Activated T-cell treated with anti-CD3 and anti-CD28 coated beads for 24 hours (primary cell): ENCODE data around the gene PLSCR3.
"Not testable (repeated sequence)": the region's sequence is repeated elsewhere in the genome, so short reads cannot be mapped to it uniquely, and the experiment has no call there.

Experiments
- DNase-seq: peaks from one replicate; pipeline ENCODE4 v3.0.0-alpha.2; 2020; ENCODE audit warnings: low read depth

The PLSCR3 gene

GRCh38 chr17:7380321-7380720 is 14.0 kb downstream of the PLSCR3 start:
- DNase-seq: no peak

- DNase-seq: no peak
Measured at GRCh38 chr17:7379134-7379533, 15.2 kb downstream of the PLSCR3 start.

GRCh38 chr17:7374353-7374752 is 20.0 kb downstream of the PLSCR3 start:
- no peak for DNase-seq

- no peak for DNase-seq
Measured at GRCh38 chr17:7370853-7371252, 23.5 kb downstream of the PLSCR3 start.

DNA sequence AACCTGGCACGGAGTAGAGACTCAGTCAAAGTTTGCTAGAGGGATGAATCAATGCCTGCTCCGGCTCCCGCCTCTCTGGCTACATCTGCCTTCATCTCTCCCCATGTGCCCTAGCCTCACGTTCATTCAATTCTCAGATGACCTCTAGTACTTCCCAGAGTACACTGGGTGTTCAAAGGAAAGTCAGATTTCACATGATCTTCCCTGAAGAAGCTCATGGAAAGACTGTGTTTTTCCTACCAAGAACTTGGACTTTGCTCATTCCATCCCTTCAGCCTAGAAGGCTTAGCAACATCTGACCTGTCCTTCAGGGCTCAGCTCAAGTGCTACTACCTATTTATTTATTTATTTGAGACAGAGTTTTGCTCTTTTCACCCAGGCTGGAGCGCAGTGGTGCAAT is 24.5 kb downstream of the PLSCR3 start:
- no peak for DNase-seq

DNA sequence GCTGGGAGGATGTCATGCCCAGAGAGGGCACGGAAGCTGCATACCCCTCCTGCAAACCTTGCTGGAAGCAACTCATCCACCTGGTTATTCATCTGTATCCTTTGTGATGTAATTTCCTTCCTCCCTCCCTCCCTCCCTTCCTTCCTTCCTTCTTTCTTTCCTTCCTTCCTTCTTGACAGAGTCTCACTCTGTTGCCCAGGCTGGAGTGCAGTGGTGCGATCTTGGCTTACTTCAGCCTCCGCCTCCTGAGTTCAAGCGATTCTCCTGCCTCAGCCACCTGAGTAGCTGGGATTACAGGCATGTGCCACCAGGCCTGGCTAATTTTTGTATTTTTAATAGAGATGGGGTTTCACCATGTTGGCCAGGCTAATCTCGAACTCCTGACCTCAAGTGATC is 25.7 kb downstream of the PLSCR3 start:
- not testable (repeated sequence) for DNase-seq

DNA sequence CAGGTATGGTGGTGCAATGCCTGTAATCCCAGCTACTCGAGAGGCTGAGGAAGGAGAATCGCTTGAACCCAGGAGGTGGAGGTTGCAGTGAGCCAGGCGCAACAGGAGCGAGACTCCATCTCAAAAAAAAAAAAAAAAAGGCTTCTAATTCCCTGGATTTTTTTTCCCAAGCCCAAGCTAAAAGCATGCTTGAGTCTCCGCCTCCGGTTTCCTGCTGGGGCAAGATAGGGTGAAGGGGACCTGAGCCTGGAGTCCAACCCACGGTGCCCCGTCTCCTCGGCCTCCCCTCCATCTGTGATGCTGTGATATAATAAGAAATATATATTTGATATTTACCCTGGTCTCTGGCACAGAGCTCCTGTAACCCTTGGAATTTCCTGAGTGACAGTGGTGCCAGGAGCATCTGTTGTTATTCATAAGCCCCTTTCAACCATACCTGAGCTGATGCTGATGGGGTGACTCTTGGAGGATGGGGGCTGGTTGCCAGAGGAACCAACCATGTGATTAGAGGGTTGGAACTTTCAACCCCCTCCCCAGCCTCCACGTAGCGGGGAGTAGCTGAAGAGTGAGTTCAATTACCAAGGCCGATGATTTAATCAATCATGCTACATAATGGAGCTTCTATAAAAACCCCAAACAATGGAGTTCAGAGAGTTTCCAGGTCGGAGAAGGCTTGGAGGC is 26.3 kb downstream of the PLSCR3 start:
- no peak for DNase-seq

- DNase-seq: no peak
Measured at GRCh38 chr17:7367083-7367482, 27.2 kb downstream of the PLSCR3 start.

DNA sequence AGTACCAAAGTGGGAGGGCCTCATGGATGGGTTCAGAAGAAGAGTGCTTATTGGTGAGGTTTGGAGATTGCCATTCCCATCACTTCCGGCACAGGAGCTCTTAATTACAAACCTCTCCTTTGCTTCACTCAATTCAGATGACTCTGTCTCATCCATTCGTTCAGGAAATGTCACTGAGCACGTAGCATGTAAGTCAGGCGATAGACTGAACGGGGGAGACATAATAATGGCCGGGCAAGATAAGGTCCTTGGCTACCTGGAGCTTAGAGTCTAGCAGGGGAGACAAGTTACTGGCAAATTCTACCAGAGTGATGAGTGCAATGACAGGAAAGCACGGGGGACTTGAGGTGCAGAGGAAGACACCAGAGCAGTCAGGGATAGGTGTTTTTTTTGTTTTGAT is 28.4 kb downstream of the PLSCR3 start:
- DNase-seq: not testable (repeated sequence)

DNA sequence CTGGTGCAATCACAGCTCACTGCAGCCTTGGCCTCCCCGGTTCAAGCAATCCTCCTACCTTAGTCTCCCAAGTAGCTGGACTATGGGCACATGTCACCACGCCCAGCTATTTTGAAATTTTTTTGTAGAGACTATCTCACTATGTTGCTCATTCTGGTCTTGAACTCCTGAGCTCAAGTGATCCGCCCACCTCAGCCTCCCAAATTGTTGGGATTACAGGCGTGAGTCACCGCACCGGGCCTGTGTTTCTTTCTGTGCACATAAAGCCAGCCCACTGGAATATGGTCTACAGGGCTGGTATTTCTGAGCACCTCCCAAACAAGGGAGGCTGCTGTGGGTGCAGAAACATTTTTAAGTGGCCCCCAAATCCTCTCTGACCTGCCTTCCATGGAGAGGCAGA is 31.0 kb downstream of the PLSCR3 start:
- DNase-seq: no peak

- DNase-seq: no peak
Measured at GRCh38 chr17:7361906-7362305, 32.4 kb downstream of the PLSCR3 start.

DNA sequence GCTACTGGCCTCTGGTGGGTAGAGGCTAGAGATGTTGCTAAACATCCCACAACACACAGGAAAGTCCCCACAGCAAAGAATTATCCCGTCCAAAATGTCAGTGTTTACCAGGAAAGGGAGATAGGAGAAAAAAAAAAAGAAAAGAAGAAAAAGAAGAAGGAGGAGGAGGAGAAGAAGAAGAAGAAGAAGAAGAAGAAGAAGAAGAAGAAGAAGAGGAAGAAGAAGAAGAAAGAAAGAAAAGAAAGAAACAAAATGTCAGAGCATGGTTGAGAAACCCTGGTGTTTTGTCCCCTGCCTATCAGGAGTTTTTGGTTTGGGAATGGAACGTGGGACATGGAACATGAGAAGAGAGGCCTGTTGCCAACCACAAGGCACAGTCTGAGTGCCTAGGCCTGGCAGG is 36.9 kb downstream of the PLSCR3 start:
- DNase-seq: no peak

DNA sequence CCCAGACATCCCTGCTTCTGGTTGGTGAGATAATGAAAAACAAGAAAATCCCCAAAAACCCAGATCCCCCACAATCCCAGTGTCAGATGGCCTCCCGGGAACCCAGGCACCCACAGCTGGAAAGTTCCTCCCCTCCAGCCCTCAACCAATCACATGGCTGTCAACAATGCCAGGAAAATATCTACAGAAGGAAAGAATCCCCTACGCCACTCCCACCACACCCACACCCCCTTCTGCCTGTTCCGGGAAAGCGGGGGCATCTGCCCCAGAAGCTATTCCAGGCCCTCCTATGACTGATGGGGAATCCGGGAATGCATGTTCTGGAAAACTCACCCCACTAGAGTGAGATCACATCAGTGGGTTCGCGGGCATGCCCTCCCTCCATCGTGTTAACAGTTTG is 37.6 kb downstream of the PLSCR3 start:
- DNase-seq: no peak

- peak; percentile 76 for DNase-seq
Measured at GRCh38 chr17:7356072-7356549, 38.2 kb downstream of the PLSCR3 start.

GRCh38 chr17:7355573-7355972 is 38.8 kb downstream of the PLSCR3 start:
- DNase-seq: no peak

DNA sequence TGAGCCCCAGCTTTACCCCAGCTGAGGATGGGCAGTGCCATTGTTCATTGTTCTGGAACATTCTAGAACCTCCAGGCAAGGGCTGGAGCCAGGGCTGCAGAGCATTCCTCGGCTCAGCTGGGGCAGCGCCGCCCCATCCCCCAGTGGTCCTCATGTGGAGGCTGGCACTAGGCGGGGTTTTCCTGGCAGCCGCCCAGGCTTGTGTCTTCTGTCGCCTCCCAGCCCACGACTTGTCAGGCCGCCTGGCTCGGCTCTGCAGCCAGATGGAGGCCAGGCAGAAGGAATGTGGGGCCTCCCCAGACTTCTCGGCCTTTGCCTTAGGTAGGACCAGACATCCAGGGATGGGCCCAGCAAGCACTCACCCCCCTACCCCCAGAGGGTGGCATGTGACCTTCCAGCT is 39.3 kb downstream of the PLSCR3 start, which contains the start of gene TMEM95:
TSS of gene TMEM95 (plus strand) at position 104 of the 400 bp plus-strand sequence. CDS start at position 153, 49 bp downstream.
- no peak for DNase-seq

DNA sequence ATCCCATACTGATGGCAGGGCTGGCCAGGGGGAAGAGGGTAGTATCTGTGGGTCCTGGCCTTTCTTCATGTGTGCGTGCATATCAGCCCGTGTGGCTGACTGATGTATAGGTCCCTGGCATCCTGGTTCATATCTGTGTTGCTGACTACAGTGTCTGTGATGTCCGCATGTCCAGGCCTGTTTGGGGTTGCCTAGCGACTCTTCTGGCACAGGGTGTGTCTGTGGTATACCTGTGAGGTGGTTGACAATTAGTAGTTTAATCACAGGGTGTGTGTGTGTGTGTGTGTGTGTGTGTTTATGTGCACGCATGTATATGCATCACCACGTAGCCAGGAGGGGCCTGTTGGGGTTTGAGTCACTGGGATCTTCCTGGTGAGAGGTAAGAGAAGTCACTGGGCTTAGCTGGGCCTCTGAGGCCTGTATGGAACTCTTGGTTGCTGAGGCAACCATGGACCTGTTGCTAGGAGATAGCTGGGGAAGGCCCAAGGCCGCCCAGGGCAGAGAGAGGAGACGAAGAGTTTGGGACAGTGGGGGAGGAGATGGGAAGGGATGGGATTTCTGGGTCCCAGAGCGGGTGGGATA is 40.0 kb downstream of the PLSCR3 start:
- DNase-seq: no peak

DNA sequence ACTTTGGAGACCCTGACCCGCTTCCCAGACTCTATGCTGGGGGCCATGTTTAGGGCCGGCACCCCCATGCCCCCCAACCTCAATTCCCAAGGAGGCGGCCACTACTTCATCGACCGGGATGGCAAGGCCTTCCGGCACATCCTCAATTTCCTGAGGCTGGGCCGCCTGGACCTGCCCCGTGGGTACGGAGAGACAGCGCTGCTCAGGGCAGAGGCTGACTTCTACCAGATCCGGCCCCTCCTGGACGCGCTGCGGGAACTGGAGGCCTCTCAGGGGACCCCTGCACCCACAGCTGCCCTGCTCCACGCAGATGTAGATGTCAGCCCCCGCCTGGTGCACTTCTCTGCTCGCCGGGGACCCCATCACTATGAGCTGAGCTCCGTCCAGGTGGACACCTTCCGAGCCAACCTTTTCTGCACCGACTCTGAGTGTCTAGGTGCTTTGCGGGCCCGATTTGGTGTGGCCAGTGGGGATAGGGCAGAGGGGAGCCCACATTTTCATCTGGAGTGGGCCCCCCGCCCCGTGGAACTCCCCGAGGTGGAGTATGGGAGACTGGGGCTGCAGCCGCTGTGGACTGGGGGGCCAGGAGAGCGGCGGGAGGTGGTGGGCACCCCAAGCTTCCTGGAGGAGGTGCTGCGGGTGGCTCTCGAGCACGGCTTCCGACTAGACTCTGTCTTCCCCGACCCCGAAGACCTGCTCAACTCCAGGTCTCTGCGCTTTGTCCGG is 41.3 kb downstream of the PLSCR3 start:
- DNase-seq: no peak

- no peak for DNase-seq
Measured at GRCh38 chr17:7352503-7352889, 41.8 kb downstream of the PLSCR3 start.

DNA sequence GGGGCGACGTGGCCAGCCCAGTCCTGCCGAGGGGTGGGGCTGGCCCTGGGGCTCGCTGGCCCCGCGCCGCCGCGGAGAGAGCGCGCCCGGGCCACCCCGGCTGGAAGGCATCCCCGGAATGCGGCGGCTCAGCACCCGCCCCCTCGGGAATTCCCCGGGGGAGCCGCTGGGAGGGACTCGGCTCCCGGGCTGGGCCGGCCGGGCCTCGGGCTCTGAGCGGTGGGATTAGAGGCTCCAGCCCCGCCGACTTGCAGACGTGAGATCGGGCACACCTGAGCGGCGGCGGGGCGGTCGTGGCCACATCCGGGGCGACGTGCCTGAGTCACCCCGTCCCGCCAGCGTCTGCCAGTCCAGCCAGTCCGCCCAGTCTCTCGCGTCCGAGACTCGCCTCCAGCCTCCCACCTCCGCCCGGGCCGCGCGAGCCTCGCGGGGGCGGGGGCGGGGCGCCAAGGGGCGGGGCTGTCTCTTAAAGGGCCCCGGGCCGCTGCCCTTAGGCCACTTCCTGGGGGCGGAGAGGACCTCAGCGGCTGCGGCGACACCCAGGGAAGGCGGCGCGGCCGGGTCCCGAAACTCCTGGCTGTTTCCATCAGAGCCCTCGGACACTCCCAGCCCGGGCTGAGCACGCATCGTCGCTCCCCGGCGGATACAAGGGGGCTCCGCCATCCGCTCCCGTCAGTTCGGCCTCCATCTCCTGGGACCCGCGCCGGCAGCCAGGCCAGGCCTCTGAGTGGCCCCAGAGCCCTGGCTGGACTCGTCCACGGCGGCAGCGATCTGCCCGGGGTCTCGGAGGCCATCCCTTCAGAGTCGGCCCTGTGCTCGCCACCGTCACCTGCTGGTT is 42.4 kb downstream of the PLSCR3 start, which contains the start of gene KCTD11:
TSS of gene KCTD11 (plus strand) at position 498 of the 838 bp plus-strand sequence.
- peak; percentile 50 for DNase-seq

DNA sequence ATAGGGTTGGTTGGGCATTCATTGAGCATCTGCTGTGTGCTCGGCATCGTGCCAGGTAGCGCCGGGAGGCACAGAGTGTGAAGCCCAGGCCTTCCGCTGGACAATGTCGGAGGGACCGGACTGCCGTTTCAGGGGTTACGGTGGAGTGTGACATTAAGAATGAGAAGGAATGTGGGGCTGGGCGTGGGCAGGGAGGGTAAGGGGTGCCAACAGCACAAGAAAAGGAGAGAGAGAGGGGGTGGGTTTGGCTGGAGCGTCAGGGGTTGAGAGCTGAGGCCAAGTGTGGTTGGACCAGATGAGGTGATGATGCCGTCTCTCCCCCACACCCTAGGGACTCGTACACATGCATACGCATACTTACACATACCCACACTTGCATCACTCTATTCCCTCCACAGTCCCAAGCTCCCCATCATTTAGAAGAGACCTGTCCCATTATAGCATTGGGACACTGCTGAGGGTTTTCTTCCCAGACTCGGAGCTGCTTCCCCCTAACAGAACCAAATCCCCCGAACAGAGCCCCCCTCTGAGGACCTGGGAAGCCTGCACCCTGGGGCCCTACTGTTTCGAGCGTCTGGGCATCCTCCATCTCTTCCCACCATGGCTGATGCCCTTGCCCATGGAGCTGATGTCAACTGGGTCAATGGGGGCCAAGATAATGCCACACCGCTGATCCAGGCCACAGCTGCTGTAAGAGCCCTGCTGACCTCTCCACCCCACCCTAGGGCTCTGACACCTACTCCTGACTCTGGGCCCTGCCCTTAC is 45.7 kb downstream of the PLSCR3 start:
- no peak for DNase-seq
